Ramos (cell line): ENCODE measurements around the gene AKT1.
"Not testable (repeated sequence)": the region's sequence is repeated elsewhere in the genome, so short reads cannot be mapped to it uniquely, and the experiment has no call there.

ENCODE experiments used
- in situ Hi-C: fragments of 300-500 bp; cut with MboI; formaldehyde crosslinking; loops from one replicate; pipeline ENCODE4 v1.14.3; 2022; ENCODE audit warnings: low sequenced_read_pairs; ENCODE audit not compliant: unreplicated experiment

Gene AKT1

DNA sequence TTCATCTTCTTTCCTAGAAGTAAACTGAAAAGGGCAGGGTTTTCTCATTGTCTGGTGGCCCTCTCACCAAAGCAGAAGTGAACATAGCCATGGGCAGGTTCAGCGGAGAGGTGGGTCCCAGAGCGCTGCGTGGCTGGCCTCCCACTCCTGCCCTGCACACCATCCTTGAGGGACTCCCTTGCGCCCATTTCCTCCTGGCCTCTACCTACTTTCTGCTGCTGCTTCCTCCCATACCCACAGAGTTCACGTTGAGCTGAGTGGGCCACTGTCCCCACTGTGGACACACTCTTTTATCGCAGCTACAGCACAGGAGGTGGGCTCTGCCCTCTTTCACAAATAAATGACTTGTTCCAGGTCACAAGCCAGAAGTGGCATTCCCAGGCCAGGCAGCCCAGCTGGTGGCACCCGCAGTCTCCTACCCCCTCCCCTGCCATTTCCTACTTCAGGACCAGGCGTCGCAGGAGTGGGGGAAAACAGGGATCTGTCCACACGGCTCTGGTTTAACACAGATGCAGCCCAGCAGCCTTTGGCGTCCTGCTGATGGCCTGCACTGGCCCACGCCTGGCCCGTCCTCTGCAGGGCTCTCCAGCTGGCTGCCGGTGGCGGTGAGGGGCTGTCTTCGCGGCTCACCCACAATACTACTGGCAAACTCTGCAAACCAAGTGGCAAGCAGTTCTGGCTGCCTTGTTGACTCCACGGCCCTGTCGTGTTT is 37.7 kb downstream of the AKT1 start:
- in situ Hi-C loops = no loop called here

- in situ Hi-C loops = no loop called here
Observed at GRCh38 chr14:104757238-104757585, 38.3 kb downstream of the AKT1 start.

DNA sequence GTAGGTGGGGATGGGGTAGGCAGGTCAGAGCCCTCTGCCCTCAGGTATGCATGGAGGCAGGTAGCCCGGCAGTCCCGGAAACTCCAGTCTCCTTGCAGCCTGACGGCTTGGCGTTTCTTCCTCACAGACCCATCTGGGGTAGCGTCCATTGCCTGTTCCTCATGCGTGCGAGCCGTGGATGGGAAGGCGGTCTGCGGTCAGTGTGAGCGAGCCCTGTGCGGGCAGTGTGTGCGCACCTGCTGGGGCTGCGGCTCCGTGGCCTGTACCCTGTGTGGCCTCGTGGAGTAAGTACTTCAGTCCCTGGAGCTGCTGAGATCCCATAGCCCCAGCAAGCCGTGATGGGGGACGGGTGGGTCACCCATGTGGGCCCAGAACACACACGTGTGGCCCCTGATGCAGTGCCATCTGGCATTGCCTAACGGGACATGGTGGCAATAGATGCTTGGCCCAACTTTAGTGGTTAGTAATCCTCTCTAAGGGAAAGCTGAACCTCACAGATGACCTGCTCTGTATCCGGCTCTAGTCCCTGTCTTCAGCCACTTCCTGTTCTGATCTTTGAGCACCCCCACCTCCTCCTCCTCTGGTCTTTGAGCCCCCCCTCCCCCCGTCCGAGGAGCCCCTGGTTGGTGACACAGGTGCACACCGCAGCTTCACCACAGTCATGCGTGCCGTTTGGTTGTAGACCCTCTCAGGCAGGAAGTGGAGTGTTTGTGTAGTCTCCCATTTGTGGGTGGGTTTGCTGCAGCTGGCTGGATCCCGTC is 38.9 kb downstream of the AKT1 start:
- in situ Hi-C loops = no loop called here

- in situ Hi-C loops = no loop called here
Observed at GRCh38 chr14:104755621-104756020, 39.9 kb downstream of the AKT1 start.

GRCh38 chr14:104754213-104754851 is 41.2 kb downstream of the AKT1 start:
- in situ Hi-C loops = no loop called here

- in situ Hi-C loops = no loop called here
Observed at GRCh38 chr14:104753528-104754212, 41.9 kb downstream of the AKT1 start.

DNA sequence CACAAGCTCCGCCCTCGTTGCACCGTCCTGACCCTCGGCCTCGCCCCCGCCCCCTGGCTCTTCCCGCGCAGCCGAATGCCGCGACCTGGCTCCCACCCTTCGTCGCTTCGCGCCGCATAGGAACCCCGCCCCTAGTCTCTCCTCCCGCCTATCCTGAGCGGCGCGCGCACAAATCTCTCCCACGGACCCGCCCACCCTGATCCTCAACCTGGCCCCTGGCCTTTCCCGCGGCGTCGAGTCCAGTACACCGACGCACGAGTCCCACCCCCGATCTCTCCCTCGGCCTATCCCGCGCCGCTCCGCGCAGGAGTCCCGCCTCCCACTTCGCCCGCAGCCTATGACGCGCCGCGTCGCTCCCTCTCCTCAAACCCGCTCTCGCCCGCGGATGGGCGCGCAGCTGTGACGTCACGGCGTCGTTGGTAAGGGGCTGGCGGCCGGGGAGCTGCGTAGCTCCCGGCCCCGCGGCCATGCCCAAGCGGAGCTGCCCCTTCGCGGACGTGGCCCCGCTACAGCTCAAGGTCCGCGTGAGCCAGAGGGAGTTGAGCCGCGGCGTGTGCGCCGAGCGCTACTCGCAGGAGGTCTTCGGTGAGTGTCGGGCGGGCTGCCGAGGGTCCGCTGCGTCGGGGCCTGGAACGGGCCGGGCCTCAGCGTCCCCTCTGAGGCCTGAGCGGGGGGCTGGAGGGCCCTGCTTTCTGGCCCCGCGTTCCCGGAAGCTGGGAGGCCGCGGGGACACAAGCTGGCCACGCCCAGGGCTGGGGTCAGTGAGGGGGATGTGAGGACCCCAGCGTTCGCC is 42.6 kb downstream of the AKT1 start, which contains the start of gene SIVA1:
Gene SIVA1, plus strand, starts transcription at position 413 of the 793 bp plus-strand sequence. Its CDS starts 55 bp downstream, at position 468.
- in situ Hi-C loops = no loop called here

DNA sequence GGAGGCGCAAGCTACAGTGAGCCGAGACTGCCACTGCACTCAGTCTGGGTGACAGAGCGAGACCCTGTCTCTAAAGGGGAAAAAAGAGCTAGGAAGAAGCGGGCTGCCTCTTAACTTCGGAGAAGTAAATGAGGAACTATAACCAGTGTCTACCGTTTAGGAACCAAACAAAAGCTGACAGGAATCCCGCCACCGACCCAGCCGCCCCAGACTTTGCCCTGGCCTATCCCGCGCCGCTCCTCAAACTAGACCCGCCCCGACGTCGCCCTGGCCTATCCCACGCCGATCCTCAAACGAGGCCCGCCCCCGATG is 43.2 kb downstream of the AKT1 start:
- in situ Hi-C loops = no loop called here

DNA sequence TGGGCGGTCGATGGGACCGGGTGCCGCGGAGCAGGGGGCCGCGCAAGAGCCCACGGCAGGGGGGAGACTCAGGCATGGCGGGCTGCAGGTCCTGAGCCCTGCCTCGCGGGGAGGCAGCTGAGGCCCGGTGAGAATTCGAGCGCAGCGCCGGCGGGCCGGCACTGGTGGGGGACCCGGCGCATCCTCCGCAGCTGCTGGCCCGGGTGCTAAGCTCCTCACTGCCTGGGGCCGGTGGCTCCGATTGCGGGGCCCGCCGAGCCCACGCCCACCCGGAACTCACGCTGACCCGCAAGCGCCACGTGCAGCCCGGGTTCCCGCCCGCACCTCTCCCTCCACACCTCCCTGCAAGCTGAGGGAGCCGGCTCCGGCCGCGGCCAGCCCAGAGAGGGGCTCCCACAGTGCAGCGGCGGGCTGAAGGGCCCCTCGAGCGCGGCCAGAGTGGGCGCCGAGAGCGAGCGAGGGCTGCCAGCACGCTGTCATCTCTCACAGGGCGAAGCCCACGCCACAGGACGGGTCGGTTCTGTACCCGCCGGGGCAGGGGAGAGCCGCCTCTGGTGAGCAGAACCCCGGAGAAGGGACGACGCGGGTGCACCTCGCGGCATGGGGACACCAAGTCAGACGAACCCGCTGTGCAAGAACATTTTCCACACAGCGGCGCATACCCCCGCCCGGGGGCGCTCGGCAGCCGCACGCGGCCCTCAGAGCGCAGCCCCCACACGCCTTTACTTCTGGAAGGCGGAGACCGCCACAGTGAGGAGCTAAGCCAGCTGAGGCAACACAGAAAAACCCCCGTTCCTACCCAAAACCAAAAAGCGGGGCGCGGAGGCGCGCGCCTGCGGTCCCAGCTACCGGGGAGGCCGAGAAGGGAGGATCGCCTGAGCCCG is 43.8 kb downstream of the AKT1 start:
- in situ Hi-C loops = no loop called here

DNA sequence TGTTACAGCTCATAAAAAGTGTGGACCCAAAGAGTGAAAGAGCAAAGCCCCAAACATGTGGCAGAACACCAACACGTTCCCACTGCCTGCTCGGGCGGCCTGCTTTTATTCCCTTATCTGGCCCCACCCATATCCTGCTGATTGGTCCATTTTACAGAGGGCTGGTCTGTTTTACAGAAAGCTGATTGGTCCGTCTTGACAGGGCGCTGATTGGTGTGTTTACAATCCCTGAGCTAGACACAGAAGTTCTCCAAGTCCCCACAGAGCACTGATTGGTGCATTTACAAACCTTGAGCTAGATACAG is 44.8 kb downstream of the AKT1 start:
- in situ Hi-C loops = not testable (repeated sequence)

GRCh38 chr14:104750056-104750752 is 45.3 kb downstream of the AKT1 start:
- in situ Hi-C loops = no loop called here

- in situ Hi-C loops = no loop called here
Observed at GRCh38 chr14:104749111-104749649, 46.4 kb downstream of the AKT1 start.

- in situ Hi-C loops = no loop called here
Observed at GRCh38 chr14:104747876-104748275, 47.7 kb downstream of the AKT1 start.

- in situ Hi-C loops = no loop called here
Observed at GRCh38 chr14:104746934-104747481, 48.5 kb downstream of the AKT1 start.

GRCh38 chr14:104746071-104746545 is 49.4 kb downstream of the AKT1 start:
- in situ Hi-C loops = no loop called here

- in situ Hi-C loops = no loop called here
Observed at GRCh38 chr14:104745431-104745830, 50.1 kb downstream of the AKT1 start.

DNA sequence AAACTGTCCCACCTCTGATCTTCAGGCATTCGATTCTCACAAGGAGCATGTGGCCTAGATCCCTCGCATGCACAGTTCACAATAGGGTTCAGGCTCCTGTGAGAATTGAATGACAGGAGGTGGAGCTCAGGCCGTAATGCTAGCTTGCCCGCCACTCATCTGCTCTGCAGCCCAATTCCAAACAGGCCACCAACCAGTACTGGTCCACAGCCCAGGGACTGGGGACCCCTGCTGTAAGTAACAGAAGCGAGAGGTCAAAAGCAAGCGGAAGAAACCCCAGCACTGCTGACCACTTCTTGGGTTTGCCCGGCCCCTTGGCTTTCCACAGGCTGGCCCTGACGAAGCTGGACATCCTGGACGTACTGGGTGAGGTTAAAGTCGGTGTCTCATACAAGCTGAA is 51.1 kb downstream of the AKT1 start:
- in situ Hi-C loops = no loop called here
